Measurements from ENCODE around the gene UBN1.

Gene UBN1

GRCh38 chr16:4886151-4886550 is 38.9 kb downstream of the UBN1 start:
- Histone ChIP-seq H3K27ac (ENCODE audit: insufficient read depth in 1 of 2, low read depth in 1 of 2, low read length in 2 of 2, poor library complexity in 1 of 2, severe bottlenecking in 2 of 2) (no peak overlapping the region), H3K4me3 (ENCODE audit: control insufficient read depth in 1 of 7, extremely low read depth in 1 of 7, insufficient read depth in 4 of 7, low read depth in 2 of 7, low read length in 6 of 7) (no peak overlapping the region), H3K4me1 (ENCODE audit: control extremely low read depth in 1 of 4, control insufficient read depth in 4 of 4, insufficient read depth in 4 of 4, low read length in 3 of 4) (no peaks in the 10 kb centered on the region), H3K36me3 (ENCODE audit: control insufficient read depth in 4 of 4, insufficient read depth in 4 of 4, low read length in 3 of 4) (peaks cover 8 to 62% (median 45%) of the 10 kb centered on the region in 4 experiments), H3K9me3 (ENCODE audit: control extremely low read depth in 1 of 5, control insufficient read depth in 4 of 5, insufficient read depth in 2 of 5, low read depth in 1 of 5, low read length in 4 of 5) (no peaks in the 10 kb centered on the region), H3K27me3 (replicated peaks in 2 of 5; ENCODE audit: control insufficient read depth in 4 of 5, insufficient read depth in 5 of 5, low read length in 4 of 5) (no peaks in the 10 kb centered on the region)
- DNase-seq, result no peak
- ChIA-PET CTCF (no interaction called here), POLR2A (no interaction called here)
- WGBS (ENCODE audit: insufficient coverage), result 100% methylated on average over 2 of the region's 5 CpGs

- H3K36me3 ChIP-seq (ENCODE audit: control insufficient read depth in 4 of 4, insufficient read depth in 4 of 4, low read length in 3 of 4), result peaks cover 5 to 38% (median 24%) of the 10 kb centered on the region in 4 experiments
- H3K4me3 ChIP-seq (ENCODE audit: control insufficient read depth in 1 of 7, extremely low read depth in 1 of 7, insufficient read depth in 4 of 7, low read depth in 2 of 7, low read length in 6 of 7), result no peak overlapping the region
- H3K27ac ChIP-seq (ENCODE audit: insufficient read depth in 1 of 2, low read depth in 1 of 2, low read length in 2 of 2, poor library complexity in 1 of 2, severe bottlenecking in 2 of 2), result no peak overlapping the region
- no peaks in the 10 kb centered on the region for H3K9me3 ChIP-seq (ENCODE audit: control extremely low read depth in 1 of 5, control insufficient read depth in 4 of 5, insufficient read depth in 2 of 5, low read depth in 1 of 5, low read length in 4 of 5)
- ChIA-PET CTCF (interaction anchor here (1.2 kb wide), 1 partner anchor 14 kb away, joined by 4 read pairs; no protein-coding TSS in a partner anchor), POLR2A (interaction anchor here (0.5 kb wide), 1 partner anchor 19 kb away, joined by 7 read pairs; no protein-coding TSS in a partner anchor)
- no peak for DNase-seq
- no peaks in the 10 kb centered on the region for H3K4me1 ChIP-seq (ENCODE audit: control extremely low read depth in 1 of 4, control insufficient read depth in 4 of 4, insufficient read depth in 4 of 4, low read length in 3 of 4)
- H3K27me3 ChIP-seq (replicated peaks in 2 of 5; ENCODE audit: control insufficient read depth in 4 of 5, insufficient read depth in 5 of 5, low read length in 4 of 5), result no peaks in the 10 kb centered on the region
- WGBS (ENCODE audit: insufficient coverage), result 98% methylated on average over 8 of the region's 9 CpGs
Measured at GRCh38 chr16:4888428-4889135, 41.3 kb downstream of the UBN1 start.

- H3K4me1 ChIP-seq (ENCODE audit: control extremely low read depth in 1 of 4, control insufficient read depth in 4 of 4, insufficient read depth in 4 of 4, low read length in 3 of 4), result no peaks in the 10 kb centered on the region
- H3K4me3 ChIP-seq (ENCODE audit: control insufficient read depth in 1 of 7, extremely low read depth in 1 of 7, insufficient read depth in 4 of 7, low read depth in 2 of 7, low read length in 6 of 7), result no peak overlapping the region
- H3K36me3 ChIP-seq (ENCODE audit: control insufficient read depth in 4 of 4, insufficient read depth in 4 of 4, low read length in 3 of 4), result peaks cover 2 to 23% (median 15%) of the 10 kb centered on the region in 4 experiments
- ChIA-PET POLR2A (no interaction called here), CTCF (interaction anchor here (1.4 kb wide), 1 partner anchor 10 kb away, joined by 4 read pairs; no protein-coding TSS in a partner anchor)
- H3K9me3 ChIP-seq (ENCODE audit: control extremely low read depth in 1 of 5, control insufficient read depth in 4 of 5, insufficient read depth in 2 of 5, low read depth in 1 of 5, low read length in 4 of 5), result no peaks in the 10 kb centered on the region
- H3K27ac ChIP-seq (ENCODE audit: insufficient read depth in 1 of 2, low read depth in 1 of 2, low read length in 2 of 2, poor library complexity in 1 of 2, severe bottlenecking in 2 of 2), result no peak overlapping the region
- H3K27me3 ChIP-seq (replicated peaks in 2 of 5; ENCODE audit: control insufficient read depth in 4 of 5, insufficient read depth in 5 of 5, low read length in 4 of 5), result no peaks in the 10 kb centered on the region
- WGBS (ENCODE audit: insufficient coverage), result 94% methylated on average over 10 of the region's 11 CpGs
- DNase-seq, result no peak
Measured at GRCh38 chr16:4890026-4890425, 42.7 kb downstream of the UBN1 start.

- Histone ChIP-seq H3K36me3 (ENCODE audit: control insufficient read depth in 4 of 4, insufficient read depth in 4 of 4, low read length in 3 of 4) (peaks cover 2 to 17% (median 11%) of the 10 kb centered on the region in 4 experiments), H3K4me1 (ENCODE audit: control extremely low read depth in 1 of 4, control insufficient read depth in 4 of 4, insufficient read depth in 4 of 4, low read length in 3 of 4) (no peaks in the 10 kb centered on the region), H3K4me3 (ENCODE audit: control insufficient read depth in 1 of 7, extremely low read depth in 1 of 7, insufficient read depth in 4 of 7, low read depth in 2 of 7, low read length in 6 of 7) (no peak overlapping the region), H3K27me3 (replicated peaks in 2 of 5; ENCODE audit: control insufficient read depth in 4 of 5, insufficient read depth in 5 of 5, low read length in 4 of 5) (no peaks in the 10 kb centered on the region), H3K27ac (ENCODE audit: insufficient read depth in 1 of 2, low read depth in 1 of 2, low read length in 2 of 2, poor library complexity in 1 of 2, severe bottlenecking in 2 of 2) (no peak overlapping the region), H3K9me3 (ENCODE audit: control extremely low read depth in 1 of 5, control insufficient read depth in 4 of 5, insufficient read depth in 2 of 5, low read depth in 1 of 5, low read length in 4 of 5) (no peaks in the 10 kb centered on the region)
- POLR2A ChIA-PET, result no interaction called here
- DNase-seq, result no peak
- WGBS (ENCODE audit: insufficient coverage), result 97% methylated on average over 10 of the region's 16 CpGs
- CTCF ChIA-PET, result interaction anchor here (0.6 to 1.4 kb wide), 2 partner anchors 11 to 117 kb away, joined by 3 to 4 read pairs; no protein-coding TSS in a partner anchor
Measured at GRCh38 chr16:4890686-4891085, 43.4 kb downstream of the UBN1 start.

GRCh38 chr16:4891097-4891885 is 44.0 kb downstream of the UBN1 start:
- DNase-seq, result no peak
- no peak overlapping the region for H3K27ac ChIP-seq (ENCODE audit: insufficient read depth in 1 of 2, low read depth in 1 of 2, low read length in 2 of 2, poor library complexity in 1 of 2, severe bottlenecking in 2 of 2)
- 95% methylated on average over 13 of the region's 16 CpGs for WGBS (ENCODE audit: insufficient coverage)
- no peaks in the 10 kb centered on the region for H3K4me1 ChIP-seq (ENCODE audit: control extremely low read depth in 1 of 4, control insufficient read depth in 4 of 4, insufficient read depth in 4 of 4, low read length in 3 of 4)
- no peak overlapping the region for H3K4me3 ChIP-seq (ENCODE audit: control insufficient read depth in 1 of 7, extremely low read depth in 1 of 7, insufficient read depth in 4 of 7, low read depth in 2 of 7, low read length in 6 of 7)
- POLR2A ChIA-PET, result interaction anchor here (1.1 kb wide), 1 partner anchor 426 kb away, joined by 3 read pairs; no protein-coding TSS in a partner anchor
- no peaks in the 10 kb centered on the region for H3K27me3 ChIP-seq (replicated peaks in 2 of 5; ENCODE audit: control insufficient read depth in 4 of 5, insufficient read depth in 5 of 5, low read length in 4 of 5)
- CTCF ChIA-PET, result interaction anchor here (0.6 to 1.4 kb wide), 4 partner anchors 11 to 116 kb away, joined by 3 to 4 read pairs (median 3); no protein-coding TSS in a partner anchor
- H3K9me3 ChIP-seq (ENCODE audit: control extremely low read depth in 1 of 5, control insufficient read depth in 4 of 5, insufficient read depth in 2 of 5, low read depth in 1 of 5, low read length in 4 of 5), result no peaks in the 10 kb centered on the region
- H3K36me3 ChIP-seq (ENCODE audit: control insufficient read depth in 4 of 4, insufficient read depth in 4 of 4, low read length in 3 of 4), result peaks cover 2 to 11% (median 5%) of the 10 kb centered on the region in 4 experiments

GRCh38 chr16:4891886-4892216 is 44.6 kb downstream of the UBN1 start:
- H3K9me3 ChIP-seq (ENCODE audit: control extremely low read depth in 1 of 5, control insufficient read depth in 4 of 5, insufficient read depth in 2 of 5, low read depth in 1 of 5, low read length in 4 of 5), result no peaks in the 10 kb centered on the region
- no peak overlapping the region for H3K27ac ChIP-seq (ENCODE audit: insufficient read depth in 1 of 2, low read depth in 1 of 2, low read length in 2 of 2, poor library complexity in 1 of 2, severe bottlenecking in 2 of 2)
- H3K27me3 ChIP-seq (replicated peaks in 2 of 5; ENCODE audit: control insufficient read depth in 4 of 5, insufficient read depth in 5 of 5, low read length in 4 of 5), result no peaks in the 10 kb centered on the region
- H3K4me1 ChIP-seq (ENCODE audit: control extremely low read depth in 1 of 4, control insufficient read depth in 4 of 4, insufficient read depth in 4 of 4, low read length in 3 of 4), result no peaks in the 10 kb centered on the region
- ChIA-PET CTCF (interaction anchor here (0.7 to 1.3 kb wide), 2 partner anchors 20 to 24 kb away, joined by 3 read pairs; no protein-coding TSS in a partner anchor), POLR2A (interaction anchor here (1.1 kb wide), 1 partner anchor 427 kb away, joined by 3 read pairs; no protein-coding TSS in a partner anchor)
- no peak for DNase-seq
- H3K4me3 ChIP-seq (ENCODE audit: control insufficient read depth in 1 of 7, extremely low read depth in 1 of 7, insufficient read depth in 4 of 7, low read depth in 2 of 7, low read length in 6 of 7), result no peak overlapping the region
- peaks cover 0 to 8% (median 4%) of the 10 kb centered on the region in 4 experiments for H3K36me3 ChIP-seq (ENCODE audit: control insufficient read depth in 4 of 4, insufficient read depth in 4 of 4, low read length in 3 of 4)
- 90% methylated on average over 12 of the region's 12 CpGs for WGBS (ENCODE audit: insufficient coverage)

Measured in common myeloid progenitor, CD34-positive (primary cell).